HG03039 (cell line): ENCODE results near the gene NTRK2.

Source experiments
- ATAC-seq: cut with Tn5 transposase; IDR thresholded peaks from one replicate; pipeline ENCODE4 v1.9.1; 2021; ENCODE audit warnings: mild to moderate bottlenecking, moderate library complexity; ENCODE audit not compliant: unreplicated experiment

The NTRK2 gene

GRCh38 chr9:84778570-84778969 is 109.0 kb downstream of the NTRK2 start:
- ATAC-seq, result no peak

- no peak for ATAC-seq
Measured at GRCh38 chr9:84779883-84780282, 110.4 kb downstream of the NTRK2 start.

- no peak for ATAC-seq
Measured at GRCh38 chr9:84780385-84780784, 110.9 kb downstream of the NTRK2 start.

DNA sequence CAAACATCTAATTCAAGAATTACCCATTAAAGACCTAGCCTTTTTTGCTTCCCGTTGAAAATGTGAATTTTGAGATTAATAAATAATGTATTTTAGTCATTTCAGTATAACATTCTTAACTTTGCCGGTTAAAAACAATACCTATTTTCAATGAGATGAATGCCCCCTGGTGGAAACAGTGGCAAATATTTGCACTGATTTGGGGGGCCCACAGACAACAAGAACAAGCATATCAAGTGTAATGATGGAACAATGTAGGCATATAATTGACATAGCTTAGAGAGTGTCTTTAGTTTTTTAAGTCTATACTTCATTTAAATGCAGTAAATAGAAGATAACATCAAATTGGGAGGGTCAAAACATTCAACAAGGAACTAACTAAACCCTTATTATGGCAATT is 111.9 kb downstream of the NTRK2 start:
- no peak for ATAC-seq

DNA sequence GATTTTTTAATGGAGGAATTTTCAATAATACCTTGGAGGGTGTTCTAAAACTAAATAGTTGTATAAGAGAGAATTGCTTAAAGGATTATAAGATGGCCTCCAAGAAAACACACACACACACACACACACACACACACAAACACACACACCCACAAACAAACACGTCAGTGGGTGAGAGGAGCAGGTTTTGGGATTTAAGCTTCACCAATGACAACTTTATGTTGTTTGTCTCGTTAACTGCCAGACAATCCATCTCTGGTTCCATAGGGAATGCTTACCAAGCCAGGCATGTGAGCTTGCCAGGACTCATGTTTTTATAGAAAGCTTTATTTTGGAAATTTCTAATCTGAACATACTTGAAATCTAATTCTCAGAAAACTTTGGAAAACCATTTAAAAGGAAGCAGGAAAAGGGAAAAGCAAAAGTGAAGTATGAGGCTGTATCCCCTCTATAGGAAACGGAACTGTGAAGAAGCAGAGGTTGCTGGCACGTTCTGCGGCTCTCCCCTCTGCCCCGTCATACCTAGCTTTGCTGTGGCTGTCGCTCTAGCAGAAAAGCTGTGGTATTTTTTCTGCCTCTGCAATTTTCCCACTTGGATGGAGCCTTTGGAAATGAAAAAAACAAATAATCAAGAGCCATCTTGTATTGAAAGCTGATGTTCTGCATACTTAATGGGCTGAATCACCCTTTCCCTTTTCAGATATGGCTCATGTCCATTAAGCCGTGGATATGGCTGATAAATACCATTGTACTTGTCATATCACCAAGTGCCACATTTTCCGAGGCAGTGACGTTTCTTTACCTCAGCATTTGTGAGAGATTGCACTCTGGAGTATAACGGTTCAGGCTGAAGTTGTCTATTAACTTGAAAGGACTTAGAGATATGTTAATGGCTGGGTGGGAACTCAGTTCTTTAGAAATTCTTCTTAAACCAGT is 112.7 kb downstream of the NTRK2 start:
- no peak for ATAC-seq

DNA sequence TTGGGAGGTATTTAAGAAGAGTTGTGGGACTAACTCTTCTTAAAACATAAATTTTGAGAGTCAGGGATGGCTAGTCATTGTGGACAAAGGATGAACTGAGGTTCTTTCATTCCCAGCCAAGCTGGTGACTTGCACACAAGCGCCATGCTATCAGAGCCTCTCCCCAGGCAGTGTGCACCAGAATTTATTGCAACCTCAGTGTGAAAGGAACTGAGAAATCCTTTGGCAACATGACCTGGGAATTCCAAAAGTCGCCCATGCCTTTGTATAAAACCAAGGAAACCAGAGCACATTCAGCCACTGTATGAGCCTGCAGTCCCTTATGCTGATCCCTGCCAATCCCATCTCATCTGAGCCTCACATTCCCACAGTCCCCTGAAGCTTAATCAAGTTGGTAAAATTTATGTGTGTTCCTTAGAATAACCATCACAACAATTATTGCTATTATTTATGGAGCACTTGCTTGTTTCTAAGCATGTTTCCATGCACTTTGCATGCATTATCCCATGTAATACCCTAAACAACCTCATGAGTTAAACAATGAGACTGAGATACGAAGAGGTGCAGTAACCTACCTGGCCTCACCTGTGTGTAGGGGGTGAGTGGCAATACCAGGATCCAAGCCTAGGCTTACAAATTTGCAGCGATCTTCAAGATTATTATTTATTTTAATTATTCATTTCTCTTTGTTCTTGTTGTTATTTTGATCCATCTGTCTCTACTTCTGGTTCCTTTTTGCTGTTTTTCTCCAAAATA is 116.4 kb downstream of the NTRK2 start:
- no peak for ATAC-seq

GRCh38 chr9:84788803-84789462 is 119.4 kb downstream of the NTRK2 start:
- ATAC-seq, result no peak

DNA sequence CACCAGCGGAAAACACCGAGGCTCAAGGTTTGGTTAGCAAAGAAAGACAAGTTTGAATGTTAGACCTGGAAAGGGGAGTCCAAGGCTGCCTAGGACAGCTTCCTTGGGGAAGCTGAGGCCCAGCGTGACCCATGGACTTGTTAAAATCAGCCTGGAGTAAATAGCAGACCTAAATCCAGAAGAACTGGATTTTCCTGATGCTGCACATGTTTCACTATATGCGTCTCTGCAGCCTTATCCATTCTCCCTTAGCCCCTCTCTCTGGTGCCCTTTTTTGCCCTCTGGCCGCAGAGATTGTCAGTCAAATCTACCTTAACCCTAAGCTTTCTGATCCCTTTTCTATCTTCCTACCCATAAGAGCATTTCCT is 119.9 kb downstream of the NTRK2 start:
- ATAC-seq, result no peak

DNA sequence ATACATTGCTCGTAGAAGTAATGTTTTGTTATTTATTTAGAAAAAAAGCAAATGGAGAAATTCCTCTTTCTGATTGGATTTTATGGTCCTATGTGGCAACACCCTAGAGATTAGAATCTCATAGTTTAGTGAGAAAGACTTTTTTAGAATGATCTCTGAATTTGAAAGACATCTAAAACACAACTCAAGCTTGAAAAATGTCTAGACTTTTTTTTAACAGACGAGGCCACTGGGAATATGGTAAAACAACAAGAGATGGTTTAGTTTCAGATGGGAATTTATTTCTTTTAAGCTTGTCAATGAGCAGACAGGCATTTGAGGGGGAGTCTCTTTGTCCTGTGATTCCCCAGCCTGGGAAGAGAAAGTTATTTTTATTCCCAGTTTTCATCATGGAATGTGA is 122.1 kb downstream of the NTRK2 start:
- no peak for ATAC-seq

DNA sequence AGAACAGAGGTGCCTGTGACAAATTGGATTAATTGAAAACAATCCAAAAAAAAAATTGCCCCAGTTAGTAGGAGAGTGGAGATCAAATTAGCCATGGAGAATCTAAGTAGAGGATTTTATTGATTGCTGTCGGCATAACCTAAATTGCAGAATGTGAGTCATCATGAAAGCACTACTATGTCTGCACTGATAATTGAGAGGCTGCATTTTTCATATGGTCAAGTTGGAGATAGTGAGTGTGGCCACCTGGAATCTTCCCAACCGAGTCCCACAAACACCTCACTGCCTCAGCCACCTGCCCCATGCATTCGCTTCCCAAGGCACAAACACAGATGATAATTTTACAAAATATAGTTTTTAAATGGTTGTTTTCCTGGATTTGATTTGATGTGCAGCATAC is 123.7 kb downstream of the NTRK2 start:
- ATAC-seq, result no peak

- no peak for ATAC-seq
Measured at GRCh38 chr9:84794981-84795637, 125.6 kb downstream of the NTRK2 start.

- no peak for ATAC-seq
Measured at GRCh38 chr9:84796404-84796803, 126.9 kb downstream of the NTRK2 start.

DNA sequence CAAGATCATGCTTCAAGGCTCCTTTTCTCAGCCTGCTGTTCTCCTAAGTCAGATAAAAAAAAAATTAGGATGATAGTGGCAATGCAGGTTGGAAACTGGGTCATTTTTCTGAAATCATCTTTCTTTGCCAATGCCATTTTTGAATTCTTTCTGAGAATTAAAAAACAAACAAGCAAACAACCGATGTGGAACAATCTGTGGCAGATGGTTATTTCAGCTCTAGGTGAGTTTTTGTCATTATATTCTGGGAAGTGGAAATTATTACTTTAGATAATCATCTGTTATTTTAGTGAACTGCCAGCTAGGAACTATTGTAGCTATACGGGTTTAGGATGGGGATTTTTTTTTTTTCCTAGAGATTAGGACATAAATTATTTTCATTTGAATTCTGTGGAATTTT is 129.7 kb downstream of the NTRK2 start:
- ATAC-seq, result no peak

DNA sequence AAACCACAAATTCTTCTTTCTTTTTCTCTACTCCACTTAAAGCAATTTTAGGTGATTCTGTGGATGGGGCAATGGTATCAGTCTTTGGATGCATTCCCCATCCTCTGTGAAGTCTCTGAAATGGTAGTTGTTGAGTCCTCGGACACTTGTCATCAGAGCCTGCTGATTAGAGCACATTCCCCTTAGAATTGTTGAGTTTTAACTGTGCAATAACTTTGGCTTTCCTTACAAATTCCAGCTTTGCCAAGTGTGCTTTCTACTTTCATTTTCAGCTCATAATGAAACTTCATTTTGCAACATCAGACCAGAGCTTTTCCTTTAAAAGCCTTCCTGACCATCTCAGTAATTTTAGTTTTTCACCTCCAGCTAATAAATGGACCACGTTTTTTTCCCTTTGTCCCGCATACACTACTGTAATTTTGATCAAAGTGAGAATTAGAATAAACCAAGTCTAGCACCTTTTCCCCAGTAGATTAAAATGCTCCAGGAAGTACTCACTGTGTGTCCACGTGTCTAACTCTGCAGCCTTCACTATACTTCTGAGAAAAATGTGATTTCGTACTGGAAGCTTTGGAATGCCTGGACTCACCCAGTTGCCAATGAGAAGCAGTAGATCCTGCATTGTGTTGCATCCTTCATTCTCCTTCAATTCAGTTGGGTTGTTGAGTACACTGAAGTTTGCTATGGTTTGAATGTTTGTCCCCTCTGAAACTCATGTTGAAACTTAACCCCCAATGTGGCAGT is 135.6 kb downstream of the NTRK2 start:
- no peak for ATAC-seq

GRCh38 chr9:84807431-84807830 is 137.9 kb downstream of the NTRK2 start:
- ATAC-seq, result no peak

DNA sequence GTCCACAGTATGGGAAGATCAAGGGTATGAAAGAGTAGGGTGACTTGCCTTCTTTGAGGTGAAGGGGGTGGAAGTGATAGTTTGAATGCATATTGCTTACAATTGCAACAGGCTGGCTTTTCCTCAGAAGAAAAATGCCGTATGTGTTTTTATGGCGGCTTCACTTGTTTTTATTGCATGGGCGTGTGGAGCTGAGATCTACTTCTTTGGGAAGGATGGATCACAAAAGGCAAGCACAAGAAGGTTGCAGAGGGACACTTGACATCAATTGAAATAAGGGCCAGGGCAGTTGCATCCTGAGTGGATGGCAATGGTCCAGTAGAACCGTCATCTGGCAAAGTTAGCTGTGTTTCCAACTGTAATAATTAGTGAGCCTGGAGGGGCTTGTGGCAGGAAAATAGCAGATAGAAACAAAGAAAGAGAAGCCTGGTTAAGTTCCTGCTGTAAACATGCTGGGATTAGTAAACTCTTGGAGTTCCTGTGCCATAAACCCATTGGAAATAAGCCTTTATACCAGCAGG is 138.4 kb downstream of the NTRK2 start:
- ATAC-seq, result no peak

DNA sequence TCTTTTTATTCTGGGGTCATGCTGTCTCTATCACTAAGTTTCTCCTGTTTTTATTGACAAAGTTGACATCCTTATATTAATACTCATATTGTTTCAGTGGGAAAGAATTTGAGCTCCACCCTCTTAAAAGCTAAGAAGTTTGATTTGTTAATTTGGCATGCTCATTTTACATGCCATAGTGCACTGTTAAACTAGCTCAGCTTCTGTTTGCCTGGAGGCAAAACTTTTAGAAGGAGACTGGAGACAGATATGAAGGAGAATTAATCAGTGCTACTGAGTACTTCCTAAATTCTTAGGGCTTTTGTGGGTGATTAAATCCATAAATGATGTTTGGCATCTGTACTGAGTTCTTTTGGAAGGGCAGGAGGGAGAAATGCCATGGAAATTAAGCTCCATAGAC is 138.9 kb downstream of the NTRK2 start:
- no peak for ATAC-seq

DNA sequence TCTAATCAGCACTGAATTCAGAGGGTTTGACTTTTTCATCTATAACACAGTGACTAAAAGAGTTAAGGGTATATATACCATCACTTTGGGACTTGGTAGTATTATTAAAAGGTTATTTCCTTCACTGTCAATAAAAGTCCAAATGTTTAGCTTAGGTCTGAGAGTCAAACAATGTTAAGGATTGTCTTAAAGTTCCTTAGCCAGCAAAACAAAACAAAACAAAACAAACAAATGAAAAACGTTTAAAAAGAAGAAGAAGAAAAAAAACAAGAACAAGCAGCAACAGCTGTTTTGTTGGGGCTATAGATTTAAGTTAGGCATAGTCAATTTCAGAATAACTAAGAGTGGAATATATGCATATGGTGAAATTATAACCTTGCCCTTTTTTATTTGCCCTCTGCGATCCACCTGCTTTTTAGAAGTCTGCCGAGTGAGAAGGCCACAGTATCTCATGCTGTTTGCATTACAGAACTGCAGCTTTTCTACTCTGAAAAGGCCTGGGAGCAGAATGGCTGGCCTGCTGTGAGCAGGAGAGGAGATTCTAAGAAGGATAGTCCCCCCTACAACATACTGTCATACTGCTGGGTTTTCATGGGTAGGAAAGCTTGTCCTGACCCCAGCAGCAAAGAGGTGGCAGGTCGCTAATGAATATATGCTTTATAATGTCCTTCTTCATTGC is 141.7 kb downstream of the NTRK2 start:
- ATAC-seq, result no peak

- no peak for ATAC-seq
Measured at GRCh38 chr9:84811751-84812074, 142.2 kb downstream of the NTRK2 start.

GRCh38 chr9:84812355-84812754 is 142.8 kb downstream of the NTRK2 start:
- ATAC-seq, result no peak
